GM12875 (cell line): ENCODE data around the gene RABGAP1L.

Source experiments
- H3K4me3 ChIP-seq: one replicate; pipeline ENCODE4 v1.5.1; 2011; ENCODE audit warnings: low read depth, low read length, control low read depth
- CTCF ChIP-seq: IDR thresholded peaks from 2 replicates; pipeline ENCODE4 v1.5.1; 2011; ENCODE audit warnings: low read depth, mild to moderate bottlenecking, control low read depth, inconsistent platforms, low read length, moderate library complexity, borderline replicate concordance; ENCODE audit not compliant: insufficient read depth

RABGAP1L gene

DNA sequence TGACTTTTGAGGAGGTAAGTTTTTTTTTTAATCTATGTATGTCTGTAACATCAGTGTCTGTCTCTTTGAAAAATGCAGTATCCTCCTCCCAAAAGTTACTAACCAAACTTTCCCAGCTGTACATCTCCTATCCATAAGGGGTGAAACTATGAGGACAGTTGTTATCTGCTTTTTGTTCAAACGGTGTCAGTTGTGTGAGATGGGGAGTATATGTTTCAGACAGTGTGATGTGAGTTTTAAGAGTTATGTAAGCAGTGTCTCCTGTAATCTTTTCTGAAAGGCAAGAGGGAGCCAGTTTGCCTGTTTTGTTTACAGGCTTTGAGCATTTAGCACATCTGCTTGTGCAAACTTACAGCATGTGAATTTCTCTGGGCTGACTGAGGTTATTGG is 805.6 kb downstream of the RABGAP1L start:
- H3K4me3 ChIP-seq = no peak overlapping the region

DNA sequence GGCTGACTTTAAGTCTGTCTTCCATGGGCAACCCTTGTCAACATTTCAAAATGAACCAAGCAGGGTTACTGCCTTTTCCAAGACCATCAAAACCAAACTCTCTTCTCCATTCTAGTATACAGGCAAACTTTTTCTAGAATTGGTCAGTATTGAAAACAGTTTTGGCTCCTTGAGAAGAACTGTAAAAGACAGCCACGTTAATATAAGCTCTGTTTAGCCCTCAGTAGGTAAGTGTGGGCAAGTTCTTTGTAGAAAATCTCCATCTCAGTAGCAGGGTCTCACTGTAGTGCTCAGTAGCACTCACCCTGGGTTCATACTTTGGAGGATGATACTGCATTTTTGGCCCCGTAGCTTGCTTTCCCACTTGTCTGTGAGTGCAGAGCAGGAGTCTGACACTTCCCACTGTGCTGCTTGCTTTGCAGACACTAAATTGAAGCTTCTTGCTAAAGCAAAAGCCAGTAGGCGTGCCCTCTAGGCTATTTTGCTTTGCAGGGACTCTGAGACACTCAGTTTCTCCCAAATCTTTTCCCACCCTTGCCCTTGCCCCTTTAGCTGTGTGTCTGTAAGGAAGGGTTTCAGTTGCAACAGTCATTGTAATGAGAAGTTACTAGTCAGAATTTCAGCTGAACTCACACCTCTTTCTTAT is 806.2 kb downstream of the RABGAP1L start:
- no peak overlapping the region for H3K4me3 ChIP-seq

More for the DNA sequence above, 805.6 kb downstream of the RABGAP1L start:
- no peak for TF ChIP-seq CTCF

GRCh38 chr1:174966008-174966572 is 806.8 kb downstream of the RABGAP1L start:
- H3K4me3 ChIP-seq = no peak overlapping the region
- TF ChIP-seq CTCF = no peak

More for the DNA sequence above, 806.2 kb downstream of the RABGAP1L start:
- TF ChIP-seq CTCF = no peak

DNA sequence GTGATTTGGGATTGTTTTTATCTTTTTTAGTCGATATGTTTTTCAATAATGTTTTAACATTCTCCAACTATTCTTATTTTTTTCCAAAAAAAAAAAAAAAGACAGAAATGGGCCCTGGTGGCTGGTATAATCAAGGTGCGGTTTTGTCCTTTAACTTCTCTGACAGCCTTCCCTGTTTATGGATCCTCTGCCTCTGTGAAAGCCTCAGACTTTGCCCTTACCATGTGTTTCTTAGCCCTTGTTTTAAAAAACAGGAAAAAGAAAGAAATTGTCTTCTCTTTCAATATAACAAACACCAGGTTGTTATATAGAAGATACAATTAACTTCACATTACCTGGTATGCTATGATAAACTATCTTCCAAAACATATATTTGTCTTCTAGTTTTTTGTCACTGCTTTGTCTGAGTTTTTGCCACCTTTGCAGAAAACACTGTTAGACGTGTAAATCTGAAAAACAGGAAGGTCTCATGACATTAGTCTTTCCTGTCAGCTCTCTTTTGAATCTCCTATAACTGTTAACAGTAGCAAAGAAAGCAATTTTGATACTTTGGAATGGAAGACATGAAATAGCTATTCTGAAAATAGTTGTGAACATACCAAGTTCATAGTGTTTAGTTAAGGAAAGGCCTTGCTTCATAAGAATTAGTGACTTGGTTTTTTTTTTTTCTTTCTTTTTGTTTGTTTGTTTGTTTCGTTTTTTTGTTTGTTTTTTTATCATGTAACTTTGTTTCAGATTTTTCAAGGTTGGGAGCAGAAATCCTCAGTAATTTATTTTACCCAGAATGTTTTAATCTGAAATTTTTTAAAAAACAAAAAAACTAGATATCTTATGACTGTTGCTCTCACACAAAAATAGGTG is 808.8 kb downstream of the RABGAP1L start:
- no peak for TF ChIP-seq CTCF
- no peak overlapping the region for H3K4me3 ChIP-seq

- TF ChIP-seq CTCF = no peak
- no peak overlapping the region for H3K4me3 ChIP-seq
These were observed 809.5 kb downstream of the RABGAP1L start for GRCh38 chr1:174968750-174969244.

GRCh38 chr1:174969977-174970376 is 810.7 kb downstream of the RABGAP1L start:
- TF ChIP-seq CTCF = no peak
- H3K4me3 ChIP-seq = no peak overlapping the region
